ENCODE results near the gene NKX2-3. TPM values are rescaled to one million over a fixed set of nuclear protein-coding genes. Genes with fewer than 3 reads are reported as not detected.

Gene NKX2-3
- total and polyA plus RNA-seq, 2 of the 8 experiments (the other 6 are each of a cell fraction or from before 2014, with no cell fraction given): not detected

- no peak for TF ChIP-seq BACH1 (IDR thresholded peaks at IDR 0.05; ENCODE audit: low read length)
Observed at GRCh38 chr10:99520847-99521764, 11.6 kb upstream of the NKX2-3 start (continued).
